NCI-H748 (cell line): ENCODE results near the gene C2CD4C.
"Not testable (repeated sequence)": the region's sequence is repeated elsewhere in the genome, so short reads cannot be mapped to it uniquely, and the experiment has no call there.

Experiments
- DNase-seq: peaks from one replicate; lab custom pipeline; 2025; ENCODE audit not compliant: unreplicated experiment; lab: John Stamatoyannopoulos, UW

Gene C2CD4C

DNA sequence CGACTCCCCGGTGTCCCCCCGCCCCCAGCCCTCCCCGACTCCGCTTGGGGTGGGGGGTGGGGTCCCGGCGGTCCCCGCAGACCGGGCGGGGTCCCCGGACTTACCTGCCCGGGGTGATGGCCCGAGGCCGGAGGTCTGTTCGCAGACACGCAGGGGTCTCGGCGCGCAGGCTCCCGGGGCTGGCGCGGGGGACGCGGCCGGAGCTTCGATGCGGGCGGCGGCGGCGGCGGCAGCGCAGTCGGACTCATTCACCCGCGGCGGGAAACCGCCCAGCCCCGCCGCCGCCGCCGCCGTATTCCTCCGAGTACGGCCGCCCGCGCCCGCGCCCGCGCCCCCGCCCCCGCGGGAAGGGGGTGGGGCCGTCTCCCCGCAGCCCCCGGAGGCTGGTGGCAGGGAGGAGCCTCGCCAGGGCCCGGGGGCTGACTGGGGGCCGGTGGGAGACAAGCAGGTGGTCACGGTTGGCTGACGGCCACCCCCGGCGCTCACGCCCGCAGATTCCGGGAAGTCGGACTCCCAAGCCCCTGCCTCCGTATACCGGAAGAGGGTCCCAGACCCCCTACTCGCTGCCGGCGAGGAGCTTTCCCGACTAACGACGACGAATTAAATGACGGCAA, at the start of gene C2CD4C:
TSS of gene C2CD4C (minus strand) at position 246 of the 614 bp plus-strand sequence. CDS start 786 bp downstream, outside the sequence.
- DNase-seq: peak; percentile 83

- no peak for DNase-seq
Measured at GRCh38 chr19:458091-459042, 49.4 kb upstream of the C2CD4C start.

DNA sequence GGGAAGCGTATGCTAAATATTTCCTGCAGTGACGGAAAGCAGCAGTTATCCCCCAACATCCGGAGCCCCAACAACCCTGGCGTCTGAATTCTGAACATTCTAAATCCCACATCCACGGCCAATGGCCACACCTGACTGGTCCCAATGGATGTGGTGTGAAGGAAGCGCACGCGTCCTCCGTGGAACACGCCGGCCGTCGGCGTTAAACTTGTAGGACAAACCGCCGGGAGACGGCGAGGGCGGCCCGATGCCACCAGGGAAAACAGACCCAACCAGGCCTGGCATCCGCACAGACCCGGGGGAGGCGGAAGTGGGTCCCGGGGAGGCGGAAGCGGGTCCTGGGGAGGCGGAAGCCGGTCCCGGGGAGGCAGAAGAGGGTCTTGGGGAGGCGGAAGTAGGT, 48.7 kb upstream of the C2CD4C start:
- no peak for DNase-seq

DNA sequence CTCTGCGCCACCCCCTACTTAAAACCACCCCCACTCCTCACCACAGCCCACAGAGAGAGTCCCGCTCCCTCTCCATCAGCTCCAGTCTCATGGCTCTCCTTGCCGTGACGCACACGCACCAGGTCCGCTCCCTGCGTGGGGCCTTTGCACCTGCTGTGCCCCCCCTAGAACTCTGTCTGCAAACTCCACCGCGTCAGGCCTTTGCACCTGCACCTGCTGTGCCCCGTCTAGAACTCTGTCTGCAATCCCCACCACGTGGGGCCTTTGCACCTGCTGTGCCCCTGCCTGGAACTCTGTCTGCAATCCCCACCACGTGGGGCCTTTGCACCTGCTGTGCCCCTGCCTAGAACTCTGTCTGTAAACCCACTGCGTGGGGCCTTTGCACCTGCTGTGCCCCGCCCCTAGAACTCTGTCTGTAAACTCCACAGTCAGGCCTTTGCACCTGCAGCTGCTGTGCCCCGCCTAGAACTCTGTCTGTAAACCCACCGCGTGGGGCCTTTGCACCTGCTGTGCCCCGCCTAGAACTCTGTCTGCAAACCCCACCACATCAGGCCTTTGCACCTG, 47.7 kb upstream of the C2CD4C start:
- peak; percentile 55 for DNase-seq

GRCh38 chr19:455851-456546, 47.1 kb upstream of the C2CD4C start:
- no peak for DNase-seq

DNA sequence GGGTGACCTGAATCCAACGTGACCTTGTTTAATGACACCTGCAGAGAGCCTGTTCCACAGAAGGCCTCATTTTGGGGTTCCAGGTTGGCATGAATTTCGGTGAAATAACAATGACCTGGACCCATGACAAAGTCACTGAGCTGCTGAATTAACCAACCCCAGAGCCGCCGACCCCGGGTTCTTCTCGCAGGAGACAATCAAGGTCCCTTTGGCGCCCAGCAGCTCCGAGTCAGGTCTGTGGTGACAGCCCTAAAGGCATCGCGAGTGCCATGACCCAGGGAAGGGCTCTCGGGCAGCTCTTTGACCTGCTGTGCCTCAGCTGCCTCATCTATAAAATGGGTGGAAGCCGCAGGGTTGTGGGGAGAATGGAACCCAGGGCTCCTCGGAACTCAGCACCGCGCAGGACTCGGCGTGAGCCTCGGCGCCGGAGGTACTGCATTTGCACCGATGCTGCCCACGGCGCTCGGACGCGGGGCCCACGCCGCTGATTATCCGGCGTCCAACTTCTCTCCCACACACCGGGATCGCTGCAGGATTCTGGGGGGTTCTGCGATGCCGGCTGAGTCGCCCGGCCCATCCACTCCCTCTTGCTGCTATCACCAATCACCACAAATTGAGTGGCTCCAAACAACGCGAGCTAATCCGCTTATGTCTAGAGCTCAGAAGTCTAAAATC, 46.2 kb upstream of the C2CD4C start:
- no peak for DNase-seq

- DNase-seq: no peak
Measured at GRCh38 chr19:453606-454005, 44.7 kb upstream of the C2CD4C start.

DNA sequence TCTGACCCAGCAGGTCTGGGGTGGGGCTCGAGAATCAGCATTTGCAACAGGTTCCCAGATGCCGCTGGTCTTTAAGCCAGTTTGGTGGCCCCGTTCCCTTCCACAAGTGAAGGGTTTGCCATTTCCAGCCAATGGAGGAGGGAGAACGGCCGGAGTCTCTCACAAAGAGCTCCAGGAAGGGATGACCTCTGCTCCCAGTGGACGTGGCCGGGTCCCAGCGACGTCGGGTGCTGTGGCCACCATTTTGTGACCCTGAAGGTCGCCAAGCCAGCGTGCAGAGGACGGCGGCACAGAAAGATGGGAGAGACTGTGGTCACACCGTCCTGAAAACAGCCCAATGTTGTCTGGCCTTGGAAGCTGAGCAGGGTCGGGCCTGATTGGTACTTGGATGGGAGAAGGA, 43.9 kb upstream of the C2CD4C start:
- DNase-seq: no peak

DNA sequence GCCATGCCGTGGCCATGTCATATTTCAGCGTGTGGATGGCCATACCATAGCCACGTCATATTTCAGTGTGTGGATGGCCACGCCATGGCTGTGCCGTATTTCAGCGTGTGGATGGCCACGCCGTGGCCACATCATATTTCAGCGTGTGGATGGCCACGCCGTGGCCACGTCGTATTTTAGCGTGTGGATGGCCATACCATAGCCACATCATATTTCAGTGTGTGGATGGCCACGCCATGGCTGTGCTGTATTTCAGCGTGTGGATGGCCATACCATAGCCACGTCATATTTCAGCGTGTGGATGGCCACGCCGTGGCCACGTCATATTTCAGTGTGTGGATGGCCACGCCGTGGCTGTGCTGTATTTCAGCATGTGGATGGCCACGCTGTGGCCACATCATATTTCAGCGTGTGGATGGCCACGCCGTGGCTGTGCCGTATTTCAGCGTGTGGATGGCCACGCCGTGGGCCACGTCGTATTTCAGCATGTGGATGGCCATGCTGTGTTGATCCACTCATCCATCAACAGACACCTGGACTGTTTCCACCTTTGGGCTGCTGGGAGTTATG, 42.0 kb upstream of the C2CD4C start:
- DNase-seq: not testable (repeated sequence)

GRCh38 chr19:449916-450315, 41.0 kb upstream of the C2CD4C start:
- no peak for DNase-seq

- DNase-seq: no peak
Measured at GRCh38 chr19:447816-448560, 39.0 kb upstream of the C2CD4C start.

- no peak for DNase-seq
Measured at GRCh38 chr19:447064-447426, 38.1 kb upstream of the C2CD4C start.

GRCh38 chr19:444677-445210, 35.8 kb upstream of the C2CD4C start:
- no peak for DNase-seq

DNA sequence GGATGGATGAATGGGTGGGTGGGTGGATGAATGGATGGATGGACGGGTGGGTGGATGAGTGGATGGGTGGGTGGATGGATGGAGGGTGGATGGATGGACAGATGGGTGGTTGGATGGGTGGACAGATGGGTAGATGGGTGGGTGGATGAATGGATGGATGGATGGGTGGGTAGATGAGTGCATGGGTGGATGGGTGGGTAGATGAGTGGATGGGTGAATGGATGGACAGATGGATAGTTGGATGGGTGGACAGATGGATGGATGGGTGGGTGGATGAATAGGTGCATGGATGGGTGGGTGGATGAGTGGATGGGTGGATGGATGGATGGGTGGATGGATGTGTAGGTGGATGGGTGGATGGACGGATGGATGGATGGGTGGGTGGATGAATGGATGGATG, 34.1 kb upstream of the C2CD4C start:
- DNase-seq: no peak

GRCh38 chr19:442085-442484, 33.1 kb upstream of the C2CD4C start:
- no peak for DNase-seq

- no peak for DNase-seq
Measured at GRCh38 chr19:441213-441836, 32.4 kb upstream of the C2CD4C start.

DNA sequence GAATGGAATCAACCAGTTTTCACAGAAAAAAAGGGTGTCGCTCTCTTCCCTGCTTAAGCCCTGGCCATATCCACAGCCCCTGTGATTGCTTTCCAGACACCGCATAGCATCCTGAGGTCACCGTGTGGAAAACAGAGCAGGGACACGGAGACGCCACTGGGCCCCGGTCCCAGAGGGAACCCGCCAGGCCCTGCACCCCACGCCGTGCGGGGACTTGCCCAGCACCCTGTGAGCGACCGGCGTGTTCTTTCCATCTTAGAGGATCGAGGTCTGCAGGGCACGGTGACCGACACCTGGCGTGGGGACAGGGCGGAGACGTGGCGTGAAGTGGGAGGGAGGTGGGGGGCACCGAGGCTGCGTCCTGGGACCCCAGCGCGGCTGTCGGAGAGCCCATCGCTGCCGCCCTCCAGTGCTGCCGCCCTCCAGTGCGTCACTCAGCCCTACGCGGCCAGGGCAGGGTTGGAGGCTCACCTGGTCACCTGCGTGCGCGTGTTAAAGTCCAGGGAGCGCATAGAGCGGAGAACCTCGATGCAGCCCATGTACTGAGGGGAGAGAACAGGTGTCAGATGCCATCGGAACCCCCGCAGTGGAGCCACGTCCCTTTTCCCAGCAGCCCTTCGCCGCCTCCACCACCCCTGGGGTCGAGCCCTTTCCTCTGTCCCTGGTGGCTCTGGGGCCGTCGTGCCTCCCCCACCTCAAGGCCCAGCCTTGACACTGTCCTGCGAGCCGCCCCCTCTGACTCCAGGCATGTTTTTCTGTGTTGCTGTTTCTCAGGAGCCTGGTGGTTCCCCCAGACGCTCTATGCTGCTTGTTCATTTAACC, 31.7 kb upstream of the C2CD4C start:
- DNase-seq: no peak

GRCh38 chr19:439167-439900, 30.4 kb upstream of the C2CD4C start:
- DNase-seq: no peak
